Fibroblast of lung (primary cell): ENCODE measurements around the gene UBE2V1. TPM values are rescaled to one million over a fixed set of nuclear protein-coding genes. Genes with fewer than 3 reads are reported as not detected.
A peak's percentile ranks its signal among the peaks of the same experiment; 100 is the strongest.

Experiments used
- DNase-seq, 2 donors: peaks; one replicate each; pipeline versions ENCODE4 v3.0.0 to v3.0.0-alpha.2; 2010; ENCODE audit warnings: low read depth in 2 of 2
- H2AFZ ChIP-seq: 2 replicates; pipeline ENCODE4 v1.5.1; 2012; ENCODE audit warnings: low read length, control low read depth, inconsistent platforms
- H3K27ac ChIP-seq: 2 replicates; pipeline ENCODE4 v1.5.1; 2011; ENCODE audit warnings: low read length, control low read depth; ENCODE audit not compliant: insufficient read depth
- H3K27me3 ChIP-seq: 2 replicates; pipeline ENCODE4 v1.5.1; 2011; ENCODE audit warnings: mild to moderate bottlenecking, low read length; ENCODE audit not compliant: control insufficient read depth, insufficient read depth
- H3K36me3 ChIP-seq: 2 replicates; pipeline ENCODE4 v1.5.1; 2011; ENCODE audit warnings: low read length; ENCODE audit not compliant: control insufficient read depth, insufficient read depth
- H3K4me1 ChIP-seq: 2 replicates; pipeline ENCODE4 v1.5.1; 2011; ENCODE audit warnings: low read length; ENCODE audit not compliant: control insufficient read depth, insufficient read depth; ENCODE audit errors: extremely low read depth
- H3K4me2 ChIP-seq: 2 replicates; pipeline ENCODE4 v1.5.1; 2011; ENCODE audit warnings: low read length, control low read depth; ENCODE audit not compliant: insufficient read depth; ENCODE audit errors: extremely low read depth
- H3K4me3 ChIP-seq, 4 experiments: fragments of 200-600 bp in 1 of 4; sonication (generic) in 1 of 4; replicated peaks in 1 of 4; 2 replicates each; pipeline ENCODE4 v1.5.1; 2011 to 2016; ENCODE audit warnings: low read length in 4 of 4, low read depth in 3 of 4, mild to moderate bottlenecking in 3 of 4, control low read depth in 2 of 4, inconsistent platforms in 1 of 4, mixed read lengths in 1 of 4; ENCODE audit not compliant: insufficient read depth in 1 of 4; ENCODE audit errors: control extremely low read depth in 1 of 4
- H3K79me2 ChIP-seq: 2 replicates; pipeline ENCODE4 v1.5.1; 2012; ENCODE audit warnings: mild to moderate bottlenecking, low read length, inconsistent platforms; ENCODE audit not compliant: control insufficient read depth, insufficient read depth
- H3K9ac ChIP-seq: 2 replicates; pipeline ENCODE4 v1.5.1; 2011; ENCODE audit warnings: mild to moderate bottlenecking, low read length, control low read depth; ENCODE audit not compliant: insufficient read depth
- H3K9me3 ChIP-seq: 2 replicates; pipeline ENCODE4 v1.5.1; 2012; ENCODE audit warnings: low read depth, low read length; ENCODE audit not compliant: control insufficient read depth, insufficient read depth
- H4K20me1 ChIP-seq: 2 replicates; pipeline ENCODE4 v1.5.1; 2011; ENCODE audit warnings: low read length; ENCODE audit not compliant: control insufficient read depth, insufficient read depth; ENCODE audit errors: extremely low read depth
- EZH2 ChIP-seq: IDR thresholded peaks from 2 replicates; pipeline ENCODE4 v1.5.1; 2012; ENCODE audit warnings: low read length, control low read depth, mild to moderate bottlenecking; ENCODE audit errors: missing control alignments
- polyA plus RNA-seq, 2 donors: library from polyadenylated mRNA; depleted of rRNA in 1 of 2; stranded (reverse) in 1 of 2; unstranded in 1 of 2; fragments of >200 nt; gene quantifications; 2 replicates each; pipeline ENCODE4 v1.2.1, GENCODE V29; 2011 to 2012; ENCODE audit warnings: missing spikeins in 1 of 2
- total RNA-seq: library from RNA; depleted of rRNA; stranded (reverse); fragments of >200 nt; gene quantifications from 2 replicates; pipeline ENCODE4 v1.2.1, GENCODE V29; 2014
- TF ChIP-seq, protein P1 (sequence below), 2 donors: IDR thresholded peaks in 1 of 2; conservative IDR thresholded peaks in 1 of 2; 1 replicate in 1 of 2; 2 replicates in 1 of 2; pipeline ENCODE4 v1.5.1; 2011 to 2012; ENCODE audit warnings: low read length in 2 of 2, control low read depth in 1 of 2, inconsistent platforms in 1 of 2, low read depth in 1 of 2, mild to moderate bottlenecking in 1 of 2

UBE2V1 gene
- total and polyA plus RNA-seq, 2 donors (not counting 1 experiment from before 2014, with no cell fraction given) = 31.7 to 193 TPM

DNA sequence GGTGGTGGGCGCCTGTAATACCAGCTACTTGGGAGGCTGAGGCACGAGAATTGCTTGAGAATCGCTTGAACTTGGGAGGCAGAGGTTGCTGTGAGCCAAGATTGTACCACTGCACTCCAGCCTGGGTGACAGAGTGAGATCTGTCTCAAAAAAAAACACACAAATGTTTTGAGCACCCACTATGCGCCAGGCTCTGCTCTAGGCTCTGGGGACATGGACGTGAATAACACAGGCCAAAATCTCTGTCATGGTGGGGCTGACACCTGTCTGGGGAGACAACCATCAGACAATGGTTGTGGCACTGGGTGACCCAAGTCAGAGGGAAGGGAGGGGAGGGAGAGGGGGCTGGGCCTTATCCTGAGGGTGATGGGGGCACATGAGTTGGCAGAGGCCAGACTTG lies 62.7 kb downstream of the UBE2V1 start:
- no peak for DNase-seq
- TF ChIP-seq, protein P1, sequence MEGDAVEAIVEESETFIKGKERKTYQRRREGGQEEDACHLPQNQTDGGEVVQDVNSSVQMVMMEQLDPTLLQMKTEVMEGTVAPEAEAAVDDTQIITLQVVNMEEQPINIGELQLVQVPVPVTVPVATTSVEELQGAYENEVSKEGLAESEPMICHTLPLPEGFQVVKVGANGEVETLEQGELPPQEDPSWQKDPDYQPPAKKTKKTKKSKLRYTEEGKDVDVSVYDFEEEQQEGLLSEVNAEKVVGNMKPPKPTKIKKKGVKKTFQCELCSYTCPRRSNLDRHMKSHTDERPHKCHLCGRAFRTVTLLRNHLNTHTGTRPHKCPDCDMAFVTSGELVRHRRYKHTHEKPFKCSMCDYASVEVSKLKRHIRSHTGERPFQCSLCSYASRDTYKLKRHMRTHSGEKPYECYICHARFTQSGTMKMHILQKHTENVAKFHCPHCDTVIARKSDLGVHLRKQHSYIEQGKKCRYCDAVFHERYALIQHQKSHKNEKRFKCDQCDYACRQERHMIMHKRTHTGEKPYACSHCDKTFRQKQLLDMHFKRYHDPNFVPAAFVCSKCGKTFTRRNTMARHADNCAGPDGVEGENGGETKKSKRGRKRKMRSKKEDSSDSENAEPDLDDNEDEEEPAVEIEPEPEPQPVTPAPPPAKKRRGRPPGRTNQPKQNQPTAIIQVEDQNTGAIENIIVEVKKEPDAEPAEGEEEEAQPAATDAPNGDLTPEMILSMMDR (conservative IDR thresholded peaks at IDR 0.05 in 1 of 2, IDR thresholded peaks at IDR 0.05 in 1 of 2; ENCODE audit: low read depth in 1 of 2, low read length in 2 of 2) = no peak
- TF ChIP-seq EZH2 = no peak
- Histone ChIP-seq H3K9ac (no peak overlapping the region), H3K27ac (no peak overlapping the region), H4K20me1 (no peaks in the 10 kb centered on the region), H3K27me3 (no peaks in the 10 kb centered on the region), H3K4me1 (peaks cover 9% of the 10 kb centered on the region), H3K36me3 (no peaks in the 10 kb centered on the region), H3K79me2 (no peaks in the 10 kb centered on the region), H2AFZ (no peak overlapping the region), H3K9me3 (no peaks in the 10 kb centered on the region), H3K4me2 (no peak overlapping the region), H3K4me3 (no peak overlapping the region)

DNA sequence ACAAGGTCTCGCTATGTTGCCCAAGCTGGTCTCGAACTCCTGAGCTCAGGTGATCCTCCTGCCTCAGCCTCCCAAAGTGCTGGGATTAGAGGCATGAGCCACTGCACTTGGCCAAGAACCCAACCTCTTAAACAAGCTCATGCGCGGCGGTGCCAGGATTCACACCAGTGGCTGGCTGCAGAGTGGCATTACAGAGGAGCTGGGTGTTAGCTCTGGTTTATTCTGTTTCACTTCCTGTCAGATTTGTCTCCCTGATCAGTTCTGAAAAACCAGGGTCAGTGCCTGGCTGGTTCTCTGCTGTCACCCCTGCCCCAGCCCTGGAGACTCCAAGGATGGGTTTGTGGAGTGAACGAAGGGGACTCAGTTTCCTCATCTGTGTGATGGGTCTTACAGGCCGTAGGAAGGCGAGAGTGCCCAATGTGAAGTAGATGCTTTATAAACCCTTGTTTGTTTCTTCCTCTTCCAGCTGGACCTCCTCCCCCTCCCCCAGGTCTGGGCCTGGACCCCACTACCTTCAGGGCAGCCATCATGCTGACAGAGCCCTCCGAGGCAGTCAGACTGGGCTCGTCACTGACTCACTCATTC lies 63.4 kb downstream of the UBE2V1 start:
- H3K4me3 ChIP-seq = no peak overlapping the region
- no peak overlapping the region for H3K4me2 ChIP-seq
- TF ChIP-seq, protein P1 (conservative IDR thresholded peaks at IDR 0.05 in 1 of 2, IDR thresholded peaks at IDR 0.05 in 1 of 2; ENCODE audit: low read depth in 1 of 2, low read length in 2 of 2) = no peak
- no peak for TF ChIP-seq EZH2
- DNase-seq = no peak
- no peaks in the 10 kb centered on the region for H3K36me3 ChIP-seq
- no peaks in the 10 kb centered on the region for H3K9me3 ChIP-seq
- no peaks in the 10 kb centered on the region for H4K20me1 ChIP-seq
- H3K79me2 ChIP-seq = no peaks in the 10 kb centered on the region
- H3K9ac ChIP-seq = no peak overlapping the region
- H3K4me1 ChIP-seq = peaks cover 8% of the 10 kb centered on the region
- no peaks in the 10 kb centered on the region for H3K27me3 ChIP-seq
- no peak overlapping the region for H3K27ac ChIP-seq
- H2AFZ ChIP-seq = no peak overlapping the region

DNA sequence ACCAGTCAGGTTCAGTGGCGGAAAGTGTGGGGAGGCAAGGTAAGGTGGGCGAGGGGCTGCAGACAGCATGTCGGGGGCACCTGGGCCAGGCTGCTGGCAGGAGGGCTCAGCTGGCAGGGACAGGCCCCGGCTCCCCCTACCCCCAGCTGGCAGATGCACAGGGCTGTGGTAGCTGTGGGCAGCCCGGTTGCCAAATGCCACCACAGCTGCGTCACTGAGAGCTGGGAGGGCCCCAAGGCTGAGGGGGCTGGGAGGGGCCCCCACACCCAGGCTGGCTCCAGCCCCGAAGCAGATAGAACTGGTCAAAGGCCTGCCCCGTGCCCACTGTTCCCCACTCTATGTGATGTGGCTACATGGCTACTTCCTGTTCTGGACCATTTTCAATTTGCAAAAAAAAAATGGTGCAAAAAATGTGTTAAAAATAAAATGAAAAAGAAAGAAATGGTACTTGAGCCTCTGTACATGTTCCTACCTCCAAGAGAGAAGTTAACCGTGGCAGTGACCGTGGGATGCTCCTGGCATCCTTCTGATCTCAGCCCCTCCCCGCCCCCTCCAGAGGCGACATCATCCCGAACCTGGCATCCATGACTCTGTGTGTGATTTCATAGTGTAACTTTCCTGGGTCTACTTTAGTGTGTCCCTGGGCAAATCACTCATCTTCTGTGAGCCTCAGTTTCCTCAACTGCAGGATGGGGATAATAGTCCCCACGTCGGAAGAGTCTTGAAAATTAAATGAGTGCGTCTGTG lies 64.4 kb downstream of the UBE2V1 start:
- Histone ChIP-seq H3K9me3 (no peaks in the 10 kb centered on the region), H3K4me3 (no peak overlapping the region), H3K27ac (peak overlapping the region; percentile 27), H3K27me3 (no peaks in the 10 kb centered on the region), H3K4me2 (no peak overlapping the region), H3K36me3 (no peaks in the 10 kb centered on the region), H3K9ac (no peak overlapping the region), H3K4me1 (peaks cover 8% of the 10 kb centered on the region), H4K20me1 (no peaks in the 10 kb centered on the region), H3K79me2 (no peaks in the 10 kb centered on the region), H2AFZ (no peak overlapping the region)
- peak in 1 of 2 donors; percentile 59 for DNase-seq
- TF ChIP-seq, protein P1 (conservative IDR thresholded peaks at IDR 0.05 in 1 of 2, IDR thresholded peaks at IDR 0.05 in 1 of 2; ENCODE audit: low read depth in 1 of 2, low read length in 2 of 2) = no peak
- no peak for TF ChIP-seq EZH2
